Smooth muscle cell of trachea (primary cell): ENCODE measurements around the gene GAGE10. TPM values are rescaled to one million over a fixed set of nuclear protein-coding genes. Genes with fewer than 3 reads are reported as not detected.

Experiments used
- total RNA-seq: library from RNA; depleted of rRNA; stranded (reverse); fragments of >200 nt; gene quantifications from 2 replicates; pipeline ENCODE4 v1.2.1, GENCODE V29; 2014

Gene GAGE10
- not detected in 2 replicates for total RNA-seq

GRCh38 chrX:49303346-49303745 is at the start of gene GAGE10:
GAGE10 (plus strand) TSS chrX:49303646; CDS start chrX:49304860, 1,214 bp downstream.

GRCh38 chrX:49264460-49264859 is 39.0 kb upstream of the GAGE10 start, which contains the start of gene FOXP3:
FOXP3 (minus strand) TSS chrX:49264710; CDS start chrX:49258505, 6,205 bp downstream.

GRCh38 chrX:49269767-49270248 is 33.6 kb upstream of the GAGE10 start, which contains the start of gene PPP1R3F:
PPP1R3F (plus strand) TSS chrX:49269793; CDS start chrX:49269870, 77 bp downstream.

GRCh38 chrX:49321737-49322136 is 18.3 kb downstream of the GAGE10 start, which contains the start of gene GAGE12J:
GAGE12J (plus strand) TSS chrX:49322037; CDS start chrX:49323194, 1,157 bp downstream.

GRCh38 chrX:49331282-49331681 is 27.8 kb downstream of the GAGE10 start, which contains the start of gene GAGE13:
GAGE13 (plus strand) TSS chrX:49331582; CDS start chrX:49332738, 1,156 bp downstream.

Other genes with a start within 250 kb of the GAGE10 start
- gene CCDC120, start 244.6 kb upstream of the GAGE10 start, total RNA-seq, result 0.83 and 1.2 TPM in 2 replicates
- 14.6 and 15.3 TPM in 2 replicates for gene PRAF2, start 229.6 kb upstream of the GAGE10 start, total RNA-seq
- 54.3 and 58.6 TPM in 2 replicates for gene WDR45, start 223.8 kb upstream of the GAGE10 start, total RNA-seq
- 20.0 and 23.9 TPM in 2 replicates for gene GPKOW, start 179.9 kb upstream of the GAGE10 start, total RNA-seq
- 2.8 and 5.5 TPM in 2 replicates for gene MAGIX, start 140.9 kb upstream of the GAGE10 start, total RNA-seq
- 21.1 and 26.8 TPM in 2 replicates for gene PLP2, start 131.7 kb upstream of the GAGE10 start, total RNA-seq
- 7.1 and 10.4 TPM in 2 replicates for gene PRICKLE3, start 117.3 kb upstream of the GAGE10 start, total RNA-seq
- gene SYP, start 103.5 kb upstream of the GAGE10 start, total RNA-seq, result 0.50 and 0.87 TPM in 2 replicates
- gene CACNA1F, start 70.3 kb upstream of the GAGE10 start, total RNA-seq, result under 0.01 TPM in 2 replicates
- 13.2 and 15.0 TPM in 2 replicates for gene CCDC22, start 68.2 kb upstream of the GAGE10 start, total RNA-seq
- gene FOXP3, start 38.9 kb upstream of the GAGE10 start, total RNA-seq, result not detected in 2 replicates
- gene PPP1R3F, start 33.9 kb upstream of the GAGE10 start, total RNA-seq, result 2.8 and 14.9 TPM in 2 replicates
- gene GAGE12J, start 18.4 kb downstream of the GAGE10 start, total RNA-seq, result not detected in 2 replicates
- gene GAGE13, start 27.9 kb downstream of the GAGE10 start, total RNA-seq, result not detected in 2 replicates
- not detected in 2 replicates for gene GAGE12C, start 228.5 kb downstream of the GAGE10 start, total RNA-seq
- not detected in 2 replicates for gene GAGE12D, start 238.1 kb downstream of the GAGE10 start, total RNA-seq
- gene GAGE12E, start 247.6 kb downstream of the GAGE10 start, total RNA-seq, result not detected in 2 replicates